ENCODE results near the gene N4BP2L1.

Gene N4BP2L1

GRCh38 chr13:32354040-32354439, 73.9 kb downstream of the N4BP2L1 start:
- TF ChIP-seq REST (IDR thresholded peaks at IDR 0.05; ENCODE audit: insufficient read depth in 1 of 2, low read depth in 2 of 2, low read length in 2 of 2) (no peak), POLR2AphosphoS5 (IDR thresholded peaks at IDR 0.05; ENCODE audit: low read depth, low read length) (no peak), FOXP2 (optimal IDR thresholded peaks at IDR 0.05; ENCODE audit: borderline replicate concordance, extremely low read depth, extremely low read length, insufficient read depth) (no peak), SIN3A (IDR thresholded peaks at IDR 0.05; ENCODE audit: borderline replicate concordance, insufficient read depth, low read length) (no peak), TAF1 (IDR thresholded peaks at IDR 0.05; ENCODE audit: borderline replicate concordance, insufficient read depth, low read length) (no peak)

Data from PFSK-1 (cell line).